HG02763 (cell line): ENCODE measurements around the gene MGAT5B.

Source experiments
- ATAC-seq: cut with Tn5 transposase; IDR thresholded peaks from one replicate; pipeline ENCODE4 v1.9.1; 2021; ENCODE audit warnings: mild to moderate bottlenecking, moderate library complexity; ENCODE audit not compliant: unreplicated experiment

MGAT5B gene

GRCh38 chr17:76903631-76904030, 35.4 kb downstream of the MGAT5B start:
- no peak for ATAC-seq

GRCh38 chr17:76904116-76904515, 35.9 kb downstream of the MGAT5B start:
- no peak for ATAC-seq

- no peak for ATAC-seq
Measured at GRCh38 chr17:76905036-76905435, 36.8 kb downstream of the MGAT5B start.

GRCh38 chr17:76905836-76906235, 37.6 kb downstream of the MGAT5B start:
- no peak for ATAC-seq

GRCh38 chr17:76906463-76906862, 38.3 kb downstream of the MGAT5B start:
- ATAC-seq: no peak

- no peak for ATAC-seq
Measured at GRCh38 chr17:76907352-76907751, 39.1 kb downstream of the MGAT5B start.

GRCh38 chr17:76909971-76910760, 42.0 kb downstream of the MGAT5B start:
- ATAC-seq: no peak

- no peak for ATAC-seq
Measured at GRCh38 chr17:76911299-76912017, 43.3 kb downstream of the MGAT5B start.

GRCh38 chr17:76912421-76913164, 44.4 kb downstream of the MGAT5B start:
- ATAC-seq: no peak

- no peak for ATAC-seq
Measured at GRCh38 chr17:76914937-76915336, 46.7 kb downstream of the MGAT5B start.

GRCh38 chr17:76915840-76916510, 47.8 kb downstream of the MGAT5B start:
- ATAC-seq: no peak

GRCh38 chr17:76917829-76918228, 49.6 kb downstream of the MGAT5B start:
- no peak for ATAC-seq

- no peak for ATAC-seq
Measured at GRCh38 chr17:76918811-76919210, 50.6 kb downstream of the MGAT5B start.

- ATAC-seq: no peak
Measured at GRCh38 chr17:76920364-76921139, 52.3 kb downstream of the MGAT5B start.

- ATAC-seq: no peak
Measured at GRCh38 chr17:76921340-76922036, 53.3 kb downstream of the MGAT5B start.

GRCh38 chr17:76922084-76922483, 53.9 kb downstream of the MGAT5B start:
- no peak for ATAC-seq

GRCh38 chr17:76922967-76923366, 54.8 kb downstream of the MGAT5B start:
- no peak for ATAC-seq

GRCh38 chr17:76923491-76923890, 55.3 kb downstream of the MGAT5B start:
- no peak for ATAC-seq
